ENCODE results near the gene CRYGN.

CRYGN gene

DNA sequence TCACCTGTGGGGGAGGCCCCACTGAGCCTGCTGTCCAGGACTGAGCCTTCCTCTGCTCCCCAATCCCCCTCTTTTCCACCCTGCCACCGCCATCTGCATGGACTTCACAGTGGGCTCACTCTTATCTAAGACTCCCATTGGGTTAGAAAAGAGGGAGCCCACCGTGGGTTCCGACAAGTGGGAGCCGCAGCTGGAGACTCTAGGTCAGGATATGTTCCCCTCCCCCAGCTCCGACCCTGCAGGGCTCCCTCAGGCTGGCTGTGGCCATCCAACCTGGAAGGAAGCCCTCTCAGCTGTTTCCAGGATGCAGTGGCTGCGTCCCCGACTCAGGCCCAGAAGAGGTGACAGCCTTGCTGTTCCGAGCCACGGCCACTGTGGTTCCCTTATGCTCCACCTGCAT is 34.9 kb downstream of the CRYGN start:
- DNase-seq (ENCODE audit: insufficient read length, low spot score) (no peak), FAIRE-seq (no peak)
- TF ChIP-seq, protein P1, sequence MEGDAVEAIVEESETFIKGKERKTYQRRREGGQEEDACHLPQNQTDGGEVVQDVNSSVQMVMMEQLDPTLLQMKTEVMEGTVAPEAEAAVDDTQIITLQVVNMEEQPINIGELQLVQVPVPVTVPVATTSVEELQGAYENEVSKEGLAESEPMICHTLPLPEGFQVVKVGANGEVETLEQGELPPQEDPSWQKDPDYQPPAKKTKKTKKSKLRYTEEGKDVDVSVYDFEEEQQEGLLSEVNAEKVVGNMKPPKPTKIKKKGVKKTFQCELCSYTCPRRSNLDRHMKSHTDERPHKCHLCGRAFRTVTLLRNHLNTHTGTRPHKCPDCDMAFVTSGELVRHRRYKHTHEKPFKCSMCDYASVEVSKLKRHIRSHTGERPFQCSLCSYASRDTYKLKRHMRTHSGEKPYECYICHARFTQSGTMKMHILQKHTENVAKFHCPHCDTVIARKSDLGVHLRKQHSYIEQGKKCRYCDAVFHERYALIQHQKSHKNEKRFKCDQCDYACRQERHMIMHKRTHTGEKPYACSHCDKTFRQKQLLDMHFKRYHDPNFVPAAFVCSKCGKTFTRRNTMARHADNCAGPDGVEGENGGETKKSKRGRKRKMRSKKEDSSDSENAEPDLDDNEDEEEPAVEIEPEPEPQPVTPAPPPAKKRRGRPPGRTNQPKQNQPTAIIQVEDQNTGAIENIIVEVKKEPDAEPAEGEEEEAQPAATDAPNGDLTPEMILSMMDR (IDR thresholded peaks at IDR 0.05; ENCODE audit: insufficient read depth, missing control alignments), result no peak

DNA sequence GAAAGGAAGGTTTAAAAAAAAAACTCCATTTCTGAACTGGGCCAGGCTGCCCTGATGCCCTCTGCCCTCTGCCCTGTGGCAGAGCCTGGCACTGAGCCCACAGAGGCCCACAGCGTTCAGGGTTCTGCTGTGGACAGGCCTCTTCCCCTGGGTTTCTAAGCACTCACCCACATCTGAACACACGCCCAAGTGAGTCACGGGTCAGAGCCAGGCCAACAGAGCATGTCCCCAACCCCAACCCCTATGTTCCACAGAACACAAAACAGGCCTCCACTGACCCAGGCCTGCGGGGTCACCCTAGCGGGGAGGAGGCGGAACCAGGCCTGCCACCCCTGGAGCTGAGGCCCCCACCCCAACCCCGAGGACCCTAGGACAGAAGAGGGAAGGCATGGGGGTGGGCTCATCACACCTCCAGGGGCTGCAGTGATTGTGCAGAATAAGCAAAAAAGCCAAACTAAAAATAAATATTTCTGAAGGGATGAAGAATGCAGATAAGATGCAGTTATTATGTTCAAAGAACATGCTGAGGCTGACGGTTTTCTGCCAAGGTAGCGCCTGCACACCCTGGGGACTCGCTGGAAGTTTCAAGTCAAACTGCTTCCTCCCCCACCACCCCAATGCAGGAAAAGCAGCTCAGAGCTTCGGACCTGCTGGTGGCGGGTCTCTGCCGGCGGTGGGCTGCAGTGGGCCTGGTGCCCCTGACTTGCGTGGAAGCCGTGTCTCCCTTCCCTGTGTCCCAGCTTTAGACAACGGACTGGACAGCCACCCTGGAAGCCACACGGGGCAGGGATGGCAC is 35.5 kb downstream of the CRYGN start:
- FAIRE-seq (no peak), DNase-seq (ENCODE audit: insufficient read length, low spot score) (peak; percentile 14)
- TF ChIP-seq, protein P1 (IDR thresholded peaks at IDR 0.05; ENCODE audit: insufficient read depth, missing control alignments), result no peak

DNA sequence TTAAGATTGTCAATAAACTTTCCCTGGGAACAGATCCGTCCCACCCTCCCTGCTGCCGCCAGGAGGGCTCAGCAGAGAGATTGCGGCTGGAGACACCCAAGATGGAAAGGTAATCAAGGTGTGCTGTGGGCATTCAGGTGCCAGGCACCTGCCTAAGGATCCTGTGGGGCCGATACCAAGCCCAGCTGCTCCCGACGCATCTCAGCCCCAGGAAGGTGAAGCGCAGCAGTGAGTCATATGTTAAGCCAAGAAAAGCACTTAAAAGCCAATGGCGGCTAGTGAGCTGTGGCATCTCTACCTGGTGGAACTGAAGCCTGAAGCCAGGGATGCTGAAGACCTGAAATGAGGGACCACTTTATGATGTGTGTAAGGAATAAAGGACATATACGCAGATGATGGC is 36.2 kb downstream of the CRYGN start:
- TF ChIP-seq, protein P1 (IDR thresholded peaks at IDR 0.05; ENCODE audit: insufficient read depth, missing control alignments), result no peak
- no peak for DNase-seq (ENCODE audit: insufficient read length, low spot score)
- no peak for FAIRE-seq

DNA sequence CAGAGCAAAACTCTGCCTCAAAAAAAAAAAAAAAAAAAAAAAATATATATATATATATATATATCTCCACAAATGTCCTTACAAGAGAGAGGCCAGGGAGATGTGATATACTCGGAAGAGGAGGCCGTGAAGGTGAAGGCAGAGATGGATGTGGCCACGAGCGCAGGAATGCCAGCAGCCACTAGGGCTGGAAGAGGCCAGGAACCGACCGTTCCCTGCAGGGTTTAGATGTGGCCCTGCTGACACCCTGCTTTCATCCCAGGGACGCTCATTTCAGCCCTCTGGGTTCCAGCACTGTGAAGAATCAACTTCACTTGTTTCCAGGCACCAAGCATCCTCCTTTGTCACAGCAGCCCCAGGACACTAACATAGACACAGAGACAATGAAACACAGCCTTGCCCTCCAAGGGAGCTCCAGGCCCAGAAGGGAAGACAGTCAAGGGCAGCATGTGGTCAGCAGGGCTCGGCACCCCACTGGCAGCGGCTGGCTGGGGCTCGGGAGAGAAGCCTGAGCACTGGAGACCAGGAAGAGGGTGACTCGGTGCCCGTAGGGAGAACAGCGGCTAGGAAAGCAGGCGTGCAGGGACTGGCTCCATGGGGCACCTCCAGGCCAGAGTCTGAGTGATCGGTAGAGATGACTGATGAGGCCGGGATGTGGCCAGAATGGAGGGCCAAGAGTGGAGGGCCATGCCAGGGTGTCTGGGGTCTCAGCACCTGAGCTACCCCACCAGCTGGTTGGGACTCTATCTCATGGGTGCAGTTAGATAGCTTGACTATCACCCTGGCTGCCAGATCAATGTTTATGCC is 37.7 kb downstream of the CRYGN start:
- TF ChIP-seq, protein P1 (IDR thresholded peaks at IDR 0.05; ENCODE audit: insufficient read depth, missing control alignments), result no peak
- FAIRE-seq (no peak), DNase-seq (ENCODE audit: insufficient read length, low spot score) (no peak)

DNA sequence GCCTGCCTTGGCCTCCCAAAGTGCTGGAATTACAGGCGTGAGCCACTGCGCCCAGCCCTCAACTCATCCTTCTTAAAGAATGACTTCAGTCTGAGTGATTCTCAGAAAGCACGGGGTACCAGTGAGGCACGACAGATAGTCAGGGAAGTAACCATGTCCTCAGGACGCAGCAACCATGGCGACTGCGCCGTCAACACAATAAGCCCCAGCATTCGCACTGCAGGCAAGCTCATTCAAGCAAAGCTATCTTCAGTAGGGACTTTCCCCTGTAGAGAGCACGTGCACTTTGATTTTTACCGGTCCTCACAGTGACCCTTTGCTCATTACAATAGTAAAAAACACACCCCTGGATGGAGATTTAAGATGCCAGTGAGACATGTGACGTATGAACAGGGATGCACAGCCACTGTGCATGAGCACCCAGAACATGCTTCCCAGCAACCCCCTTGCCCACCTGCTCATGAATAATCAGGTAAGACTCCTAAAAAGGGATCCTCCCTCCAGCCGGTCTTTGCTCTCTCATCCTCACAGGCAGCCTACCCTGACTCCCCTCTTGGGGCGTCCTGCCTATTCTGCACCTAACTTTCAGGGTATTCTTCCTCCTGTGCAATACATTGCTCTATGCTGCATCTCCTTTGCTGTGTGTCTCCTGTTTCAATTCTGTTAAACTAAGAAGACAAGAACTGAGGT is 39.2 kb downstream of the CRYGN start:
- no peak for FAIRE-seq
- DNase-seq (ENCODE audit: insufficient read length, low spot score), result no peak
- TF ChIP-seq, protein P1 (IDR thresholded peaks at IDR 0.05; ENCODE audit: insufficient read depth, missing control alignments), result no peak

- FAIRE-seq (no peak), DNase-seq (ENCODE audit: insufficient read length, low spot score) (no peak)
- TF ChIP-seq, protein P1 (IDR thresholded peaks at IDR 0.05; ENCODE audit: insufficient read depth, missing control alignments), result no peak
These were observed 40.0 kb downstream of the CRYGN start for GRCh38 chr7:151399906-151400305.

Measured in D721Med (cell line).